GM19035 (cell line): Measurements from ENCODE around the gene SNRPA.
"Not testable (repeated sequence)": the region's sequence is repeated elsewhere in the genome, so short reads cannot be mapped to it uniquely, and the experiment has no call there.

Source experiments
- ATAC-seq: cut with Tn5 transposase; IDR thresholded peaks from one replicate; pipeline ENCODE4 v1.9.1; 2021; ENCODE audit not compliant: unreplicated experiment

The SNRPA gene

GRCh38 chr19:40721140-40721486 lies 29.9 kb upstream of the SNRPA start:
- ATAC-seq, result no peak

GRCh38 chr19:40721936-40722661 lies 28.9 kb upstream of the SNRPA start:
- ATAC-seq, result no peak

- no peak for ATAC-seq
Measured at GRCh38 chr19:40723661-40724254, 27.2 kb upstream of the SNRPA start.

- ATAC-seq, result no peak
Measured at GRCh38 chr19:40724315-40724714, 26.7 kb upstream of the SNRPA start.

- ATAC-seq, result no peak
Measured at GRCh38 chr19:40724855-40725254, 26.1 kb upstream of the SNRPA start.

GRCh38 chr19:40726279-40726678 lies 24.7 kb upstream of the SNRPA start:
- no peak for ATAC-seq

- not testable (repeated sequence) for ATAC-seq
Measured at GRCh38 chr19:40730065-40730464, 20.9 kb upstream of the SNRPA start.

GRCh38 chr19:40732304-40732703 lies 18.7 kb upstream of the SNRPA start:
- not testable (repeated sequence) for ATAC-seq

GRCh38 chr19:40733149-40733548 lies 17.9 kb upstream of the SNRPA start:
- no peak for ATAC-seq

GRCh38 chr19:40735013-40735771 lies 15.8 kb upstream of the SNRPA start:
- ATAC-seq, result no peak

- ATAC-seq, result no peak
Measured at GRCh38 chr19:40736661-40737060, 14.3 kb upstream of the SNRPA start.

GRCh38 chr19:40737102-40737644 lies 13.8 kb upstream of the SNRPA start:
- no peak for ATAC-seq

- ATAC-seq, result no peak
Measured at GRCh38 chr19:40739030-40739839, 11.8 kb upstream of the SNRPA start.

- ATAC-seq, result no peak
Measured at GRCh38 chr19:40739871-40740703, 10.9 kb upstream of the SNRPA start.

GRCh38 chr19:40740747-40741146 lies 10.3 kb upstream of the SNRPA start:
- no peak for ATAC-seq

- ATAC-seq, result no peak
Measured at GRCh38 chr19:40741527-40742390, 9.2 kb upstream of the SNRPA start.

- ATAC-seq, result no peak
Measured at GRCh38 chr19:40742477-40742876, 8.5 kb upstream of the SNRPA start.

- ATAC-seq, result no peak
Measured at GRCh38 chr19:40742886-40743285, 8.1 kb upstream of the SNRPA start.

- no peak for ATAC-seq
Measured at GRCh38 chr19:40743926-40744325, 7.1 kb upstream of the SNRPA start.
